ENCODE results near the gene BICDL2. TPM values are rescaled to one million over a fixed set of nuclear protein-coding genes. Genes with fewer than 3 reads are reported as not detected.
"Not testable (repeated sequence)": the region's sequence is repeated elsewhere in the genome, so short reads cannot be mapped to it uniquely, and the experiment has no call there.

The BICDL2 gene
- total and polyA plus RNA-seq, 7 donors, result 0.36 to 83.8 (median 62.5) TPM; not detected in 2

GRCh38 chr16:3080024-3080423 is 43.3 kb upstream of the BICDL2 start:
- no peak overlapping the region for H3K27ac ChIP-seq
- 92 to 93% methylated on average over 17 of the region's 17 CpGs for WGBS, 2 donors
- intact Hi-C loops (cut with DNase I), result no loop called here
- H3K36me3 ChIP-seq, result no peaks in the 10 kb centered on the region
- H3K27me3 ChIP-seq, result no peaks in the 10 kb centered on the region
- no peaks in the 10 kb centered on the region for H3K4me1 ChIP-seq
- H3K4me3 ChIP-seq, result no peak overlapping the region
- TF ChIP-seq POLR2AphosphoS5 (IDR thresholded peaks at IDR 0.05) (no peak), EP300 (IDR thresholded peaks at IDR 0.05) (no peak), POLR2A (IDR thresholded peaks at IDR 0.05) (no peak)
- TF ChIP-seq, protein P1, sequence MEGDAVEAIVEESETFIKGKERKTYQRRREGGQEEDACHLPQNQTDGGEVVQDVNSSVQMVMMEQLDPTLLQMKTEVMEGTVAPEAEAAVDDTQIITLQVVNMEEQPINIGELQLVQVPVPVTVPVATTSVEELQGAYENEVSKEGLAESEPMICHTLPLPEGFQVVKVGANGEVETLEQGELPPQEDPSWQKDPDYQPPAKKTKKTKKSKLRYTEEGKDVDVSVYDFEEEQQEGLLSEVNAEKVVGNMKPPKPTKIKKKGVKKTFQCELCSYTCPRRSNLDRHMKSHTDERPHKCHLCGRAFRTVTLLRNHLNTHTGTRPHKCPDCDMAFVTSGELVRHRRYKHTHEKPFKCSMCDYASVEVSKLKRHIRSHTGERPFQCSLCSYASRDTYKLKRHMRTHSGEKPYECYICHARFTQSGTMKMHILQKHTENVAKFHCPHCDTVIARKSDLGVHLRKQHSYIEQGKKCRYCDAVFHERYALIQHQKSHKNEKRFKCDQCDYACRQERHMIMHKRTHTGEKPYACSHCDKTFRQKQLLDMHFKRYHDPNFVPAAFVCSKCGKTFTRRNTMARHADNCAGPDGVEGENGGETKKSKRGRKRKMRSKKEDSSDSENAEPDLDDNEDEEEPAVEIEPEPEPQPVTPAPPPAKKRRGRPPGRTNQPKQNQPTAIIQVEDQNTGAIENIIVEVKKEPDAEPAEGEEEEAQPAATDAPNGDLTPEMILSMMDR (IDR thresholded peaks at IDR 0.05), result no peak
- no peaks in the 10 kb centered on the region for H3K9me3 ChIP-seq
- no peak for DNase-seq

- no peak for DNase-seq
- Histone ChIP-seq H3K27me3 (no peaks in the 10 kb centered on the region), H3K36me3 (no peaks in the 10 kb centered on the region), H3K4me3 (no peak overlapping the region), H3K27ac (no peak overlapping the region), H3K9me3 (no peaks in the 10 kb centered on the region), H3K4me1 (no peaks in the 10 kb centered on the region)
- WGBS, 2 donors, result 52 to 63% methylated on average over 6 of the region's 6 CpGs
- TF ChIP-seq POLR2A (IDR thresholded peaks at IDR 0.05), result no peak
- intact Hi-C loops (cut with DNase I), result no loop called here
These were observed 39.8 kb upstream of the BICDL2 start for GRCh38 chr16:3076577-3076976.

DNA sequence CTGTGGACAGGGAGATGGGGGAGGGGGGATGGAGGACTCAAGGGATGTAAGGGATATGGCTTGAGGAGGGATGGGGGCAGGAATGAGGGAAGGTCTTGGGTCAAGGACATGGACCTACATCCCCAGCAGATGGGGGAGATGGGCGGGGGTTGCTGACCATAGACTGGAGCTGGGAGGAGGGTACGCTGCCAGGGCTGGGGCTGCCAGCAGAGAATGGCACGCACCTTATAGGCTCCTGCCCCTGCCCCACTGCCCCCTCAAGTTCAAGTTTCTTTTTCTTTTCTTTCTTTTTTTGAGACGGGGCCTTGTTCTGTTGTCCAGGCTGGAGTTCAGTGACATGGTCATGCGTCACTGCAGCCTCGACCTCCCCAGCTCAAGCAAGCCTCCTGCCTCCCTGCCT is 39.2 kb upstream of the BICDL2 start:
- H3K4me3 ChIP-seq; H3K27ac ChIP-seq; intact Hi-C loops (cut with DNase I); DNase-seq; H3K4me1 ChIP-seq; H3K27me3 ChIP-seq; H3K9me3 ChIP-seq; H3K36me3 ChIP-seq: not testable (repeated sequence)
- WGBS, 2 donors, result 80 to 84% methylated on average over 6 of the region's 6 CpGs

GRCh38 chr16:3075523-3075915 is 38.8 kb upstream of the BICDL2 start:
- Histone ChIP-seq H3K9me3 (no peaks in the 10 kb centered on the region), H3K27me3 (no peaks in the 10 kb centered on the region), H3K4me3 (no peak overlapping the region), H3K27ac (no peak overlapping the region), H3K4me1 (no peaks in the 10 kb centered on the region), H3K36me3 (no peaks in the 10 kb centered on the region)
- intact Hi-C loops (cut with DNase I), result no loop called here
- WGBS, 2 donors, result 49 to 74% methylated on average over 10 of the region's 10 CpGs
- TF ChIP-seq POLR2AphosphoS5 (IDR thresholded peaks at IDR 0.05) (no peak), POLR2A (IDR thresholded peaks at IDR 0.05) (no peak), EP300 (IDR thresholded peaks at IDR 0.05) (no peak)
- TF ChIP-seq, protein P1 (IDR thresholded peaks at IDR 0.05), result no peak
- no peak for DNase-seq

DNA sequence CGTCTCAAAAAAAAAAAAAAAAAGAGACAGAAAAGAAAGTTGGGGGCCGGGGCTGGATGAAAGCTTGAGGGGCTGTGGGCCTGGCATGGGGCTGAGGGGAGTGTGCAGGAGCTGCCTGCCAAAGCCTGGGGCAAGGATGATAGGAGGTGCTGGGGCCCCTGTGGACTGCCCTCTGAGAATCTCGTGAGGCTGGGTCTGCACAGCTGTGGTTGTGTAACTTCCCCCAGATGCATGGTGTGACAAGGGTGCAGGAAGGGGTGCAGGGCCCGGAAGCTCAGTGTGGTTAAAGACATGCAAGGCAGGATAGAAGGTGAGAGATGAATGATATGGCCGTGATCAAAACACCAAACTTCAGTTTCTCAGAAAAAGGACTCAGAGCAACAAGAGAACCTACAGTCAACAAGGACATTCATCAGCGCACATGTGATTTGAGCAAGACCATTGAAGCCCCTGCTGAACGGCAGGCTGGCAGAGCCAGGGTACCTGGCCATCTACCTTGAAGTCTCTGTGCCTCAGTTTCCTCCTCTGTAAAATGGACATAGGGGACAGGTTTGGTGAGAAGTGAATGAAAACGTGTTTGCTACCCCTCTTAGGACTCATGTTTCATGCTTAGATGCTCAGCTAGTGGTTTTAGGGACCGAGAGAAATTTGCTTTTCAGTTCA is 38.2 kb upstream of the BICDL2 start:
- WGBS, 2 donors, result 38 to 49% methylated on average over 9 of the region's 9 CpGs
- no peaks in the 10 kb centered on the region for H3K36me3 ChIP-seq
- H3K9me3 ChIP-seq, result no peaks in the 10 kb centered on the region
- H3K27me3 ChIP-seq, result no peaks in the 10 kb centered on the region
- H3K27ac ChIP-seq, result no peak overlapping the region
- intact Hi-C loops (cut with DNase I), result no loop called here
- TF ChIP-seq, protein P1 (IDR thresholded peaks at IDR 0.05), result no peak
- no peak for TF ChIP-seq POLR2A (IDR thresholded peaks at IDR 0.05)
- H3K4me3 ChIP-seq, result no peak overlapping the region
- DNase-seq, result no peak
- no peaks in the 10 kb centered on the region for H3K4me1 ChIP-seq

GRCh38 chr16:3073448-3073847 is 36.7 kb upstream of the BICDL2 start:
- Histone ChIP-seq H3K27ac (no peak overlapping the region), H3K36me3 (no peaks in the 10 kb centered on the region), H3K9me3 (no peaks in the 10 kb centered on the region), H3K27me3 (no peaks in the 10 kb centered on the region), H3K4me1 (no peaks in the 10 kb centered on the region), H3K4me3 (no peak overlapping the region)
- 90 to 92% methylated on average over 7 of the region's 7 CpGs for WGBS, 2 donors
- no peak for DNase-seq
- TF ChIP-seq, protein P1 (IDR thresholded peaks at IDR 0.05), result no peak
- TF ChIP-seq EP300 (IDR thresholded peaks at IDR 0.05) (no peak), POLR2AphosphoS5 (IDR thresholded peaks at IDR 0.05) (no peak), POLR2A (IDR thresholded peaks at IDR 0.05) (no peak)
- intact Hi-C loops (cut with DNase I), result no loop called here

GRCh38 chr16:3072576-3073263 is 36.0 kb upstream of the BICDL2 start:
- H3K27ac ChIP-seq; H3K4me1 ChIP-seq; H3K27me3 ChIP-seq; H3K36me3 ChIP-seq; H3K4me3 ChIP-seq; H3K9me3 ChIP-seq; DNase-seq; intact Hi-C loops (cut with DNase I): not testable (repeated sequence)
- 57 to 66% methylated on average over 16 to 17 of the region's 18 CpGs for WGBS, 2 donors

DNA sequence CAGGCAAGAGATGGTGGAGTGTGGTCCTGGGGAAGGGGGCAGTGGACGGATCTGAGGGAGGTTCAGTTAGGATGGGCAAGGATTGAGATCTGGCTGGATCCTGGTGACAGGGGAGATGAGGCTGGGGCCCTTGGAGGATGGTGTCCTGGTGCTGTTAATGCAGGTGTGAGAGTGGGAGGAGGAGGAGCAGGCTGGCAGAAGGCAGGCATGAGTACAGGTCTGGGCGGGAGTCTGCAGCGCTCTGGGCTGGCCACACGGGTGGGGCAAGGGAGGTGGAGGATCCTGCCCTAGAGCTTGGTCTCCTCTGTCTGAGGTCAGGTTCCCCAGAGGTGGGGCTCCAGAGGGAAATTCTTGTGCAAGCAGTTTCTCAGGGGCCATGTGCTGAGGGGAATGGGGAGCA is 35.4 kb upstream of the BICDL2 start:
- H3K27ac ChIP-seq; DNase-seq; H3K9me3 ChIP-seq; H3K4me3 ChIP-seq; H3K27me3 ChIP-seq; intact Hi-C loops (cut with DNase I); H3K36me3 ChIP-seq; H3K4me1 ChIP-seq: not testable (repeated sequence)
- WGBS, 2 donors, result 8 to 29% methylated on average over 3 of the region's 4 CpGs
